BJ (cell line): ENCODE results near the gene HOXA3. TPM values are rescaled to one million over a fixed set of nuclear protein-coding genes. Genes with fewer than 3 reads are reported as not detected.
A peak's percentile ranks its signal among the peaks of the same experiment; 100 is the strongest.

ENCODE experiments used
- CTCF ChIA-PET: fragments of 350-600 bp; formaldehyde crosslinking; extraction: SDS; loops from one replicate; lab custom pipeline; 2021; ENCODE audit warnings: antibody characterized with exemption, inconsistent platforms; lab: Yijun Ruan, JAX
- POLR2A ChIA-PET: fragments of 300-600 bp; sonication (Branson Sonifier 250); formaldehyde crosslinking; extraction: SDS; loops from one replicate; lab custom pipeline; 2021; ENCODE audit warnings: antibody characterized with exemption; lab: Charles Lee
- DNase-seq: peaks from one replicate; pipeline ENCODE4 v3.0.0-alpha.2; 2011; ENCODE audit warnings: low read depth
- H3K27me3 ChIP-seq: 2 replicates; pipeline ENCODE4 v1.6.0; 2011; ENCODE audit warnings: low read length; ENCODE audit not compliant: control insufficient read depth, insufficient read depth
- H3K36me3 ChIP-seq: 2 replicates; pipeline ENCODE4 v1.5.1; 2011; ENCODE audit warnings: low read length; ENCODE audit not compliant: control insufficient read depth, insufficient read depth
- H3K4me3 ChIP-seq: 2 replicates; pipeline ENCODE4 v1.5.1; 2011; ENCODE audit warnings: low read depth, mild to moderate bottlenecking, control low read depth, low read length
- polyA plus RNA-seq: library from polyadenylated mRNA; depleted of rRNA; stranded (reverse); fragments of >200 nt; gene quantifications from 2 replicates; pipeline ENCODE4 v1.2.3, GENCODE V29; 2011
- TF ChIP-seq, protein P1 (sequence below): IDR thresholded peaks from 2 replicates; pipeline ENCODE4 v1.5.1; 2011; ENCODE audit warnings: low read depth, mild to moderate bottlenecking, control low read depth, inconsistent platforms, low read length, moderate library complexity; ENCODE audit not compliant: insufficient read depth

The HOXA3 gene
- polyA plus RNA-seq, 1 experiment = 0.15 TPM

DNA sequence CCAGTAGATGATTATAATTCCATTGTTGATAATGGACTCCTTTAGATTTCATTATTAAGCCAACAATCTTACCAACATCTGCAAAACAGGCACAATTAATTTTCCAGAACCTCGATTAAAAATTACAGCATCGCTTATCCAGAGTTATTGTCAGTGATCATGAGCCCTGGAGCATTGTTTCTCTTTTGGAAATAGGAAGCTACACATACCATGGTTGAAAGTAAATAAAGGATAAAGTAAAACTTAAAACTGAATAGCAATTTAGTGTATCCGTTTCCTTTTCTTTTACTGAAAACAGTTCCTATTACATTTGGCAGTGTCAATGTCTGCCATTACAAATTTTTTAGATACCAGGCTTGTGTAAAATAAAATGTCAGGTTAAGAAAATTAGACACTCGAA is 40.0 kb downstream of the HOXA3 start:
- CTCF ChIA-PET = no interaction called here
- H3K4me3 ChIP-seq = no peak overlapping the region

DNA sequence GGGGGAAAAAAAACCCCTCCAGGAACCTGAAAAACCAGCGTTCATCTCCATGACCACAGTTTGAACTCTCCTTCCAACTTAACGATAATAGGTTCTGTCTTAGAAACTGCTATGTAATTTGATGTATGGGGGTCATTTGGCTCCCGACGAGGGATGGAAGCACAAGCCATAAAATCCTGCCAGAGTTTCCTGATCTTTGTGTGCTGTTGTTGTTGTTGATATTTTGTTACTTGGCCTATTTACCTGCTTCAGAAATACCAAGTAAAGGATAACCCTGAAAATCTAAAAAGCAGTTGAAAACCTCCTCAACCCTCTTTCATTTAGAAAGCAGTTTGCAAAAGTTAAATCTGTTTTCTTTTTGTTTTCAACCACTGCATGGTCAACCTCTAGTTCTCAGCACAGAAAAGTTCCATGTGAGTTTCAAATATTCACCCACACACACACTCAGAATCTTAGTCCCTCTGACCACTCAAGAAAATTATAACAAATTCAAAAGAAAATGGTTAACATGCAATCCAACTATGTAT is 40.6 kb downstream of the HOXA3 start:
- H3K4me3 ChIP-seq = no peak overlapping the region
- TF ChIP-seq, protein P1, sequence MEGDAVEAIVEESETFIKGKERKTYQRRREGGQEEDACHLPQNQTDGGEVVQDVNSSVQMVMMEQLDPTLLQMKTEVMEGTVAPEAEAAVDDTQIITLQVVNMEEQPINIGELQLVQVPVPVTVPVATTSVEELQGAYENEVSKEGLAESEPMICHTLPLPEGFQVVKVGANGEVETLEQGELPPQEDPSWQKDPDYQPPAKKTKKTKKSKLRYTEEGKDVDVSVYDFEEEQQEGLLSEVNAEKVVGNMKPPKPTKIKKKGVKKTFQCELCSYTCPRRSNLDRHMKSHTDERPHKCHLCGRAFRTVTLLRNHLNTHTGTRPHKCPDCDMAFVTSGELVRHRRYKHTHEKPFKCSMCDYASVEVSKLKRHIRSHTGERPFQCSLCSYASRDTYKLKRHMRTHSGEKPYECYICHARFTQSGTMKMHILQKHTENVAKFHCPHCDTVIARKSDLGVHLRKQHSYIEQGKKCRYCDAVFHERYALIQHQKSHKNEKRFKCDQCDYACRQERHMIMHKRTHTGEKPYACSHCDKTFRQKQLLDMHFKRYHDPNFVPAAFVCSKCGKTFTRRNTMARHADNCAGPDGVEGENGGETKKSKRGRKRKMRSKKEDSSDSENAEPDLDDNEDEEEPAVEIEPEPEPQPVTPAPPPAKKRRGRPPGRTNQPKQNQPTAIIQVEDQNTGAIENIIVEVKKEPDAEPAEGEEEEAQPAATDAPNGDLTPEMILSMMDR = no peak
- no peak for DNase-seq
- peaks cover 13% of the 10 kb centered on the region for H3K27me3 ChIP-seq
- POLR2A ChIA-PET = no interaction called here
- peaks cover 2% of the 10 kb centered on the region; the same call in 1 of the 2 replicates for H3K36me3 ChIP-seq
- CTCF ChIA-PET = interaction anchor here (1.0 kb wide), 1 partner anchor 39 kb away, joined by 3 read pairs; no protein-coding TSS in a partner anchor

More for the DNA sequence above, 40.0 kb downstream of the HOXA3 start:
- TF ChIP-seq, protein P1 = no peak
- Histone ChIP-seq H3K27me3 (peaks cover 14% of the 10 kb centered on the region), H3K36me3 (peaks cover 2% of the 10 kb centered on the region; the same call in 1 of the 2 replicates)
- POLR2A ChIA-PET = no interaction called here
- no peak for DNase-seq

DNA sequence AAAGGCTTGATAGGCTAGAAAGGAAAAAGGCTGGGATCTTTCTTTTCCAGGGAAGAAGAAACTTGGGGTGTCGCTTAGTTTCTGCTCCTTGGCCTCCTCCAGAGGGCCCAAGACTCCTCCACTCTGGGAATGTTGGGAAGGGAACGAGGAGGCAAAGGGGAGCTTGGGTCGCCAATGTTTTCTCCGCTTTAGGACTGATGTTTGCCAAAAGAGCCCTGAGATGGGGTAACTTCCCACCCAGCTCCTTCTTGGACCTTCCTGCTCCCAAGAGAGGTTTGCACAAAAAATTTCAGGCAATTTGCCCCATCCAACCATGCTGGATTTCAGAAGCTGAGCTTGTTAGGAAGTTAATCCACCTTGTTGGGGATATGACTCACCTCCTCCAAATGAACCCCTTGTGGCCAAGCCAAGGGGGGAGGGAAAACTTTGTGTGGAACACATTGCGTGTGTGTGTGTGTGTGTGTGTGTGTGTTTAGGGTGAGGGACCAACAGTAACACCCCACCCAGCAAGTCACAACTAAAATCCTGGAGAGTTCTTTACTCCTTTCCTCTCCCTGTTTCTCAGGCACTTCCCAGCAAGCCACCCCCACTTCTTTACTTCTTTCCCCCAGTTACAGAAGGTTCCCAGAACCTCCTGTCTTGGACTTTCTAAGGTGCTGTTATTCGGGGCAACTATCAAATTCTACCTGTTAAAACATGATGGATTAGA is 41.2 kb downstream of the HOXA3 start:
- H3K27me3 ChIP-seq = peaks cover 16% of the 10 kb centered on the region
- H3K36me3 ChIP-seq = peaks cover 2% of the 10 kb centered on the region; the same call in 1 of the 2 replicates
- no peak for DNase-seq
- CTCF ChIA-PET = interaction anchor here (1.0 to 1.4 kb wide), 2 partner anchors 15 to 39 kb away, joined by 3 to 6 read pairs; partner anchors contain the start of gene HOXA1
- POLR2A ChIA-PET = no interaction called here
- TF ChIP-seq, protein P1 = no peak
- no peak overlapping the region; the same call in 1 of the 2 replicates for H3K4me3 ChIP-seq

DNA sequence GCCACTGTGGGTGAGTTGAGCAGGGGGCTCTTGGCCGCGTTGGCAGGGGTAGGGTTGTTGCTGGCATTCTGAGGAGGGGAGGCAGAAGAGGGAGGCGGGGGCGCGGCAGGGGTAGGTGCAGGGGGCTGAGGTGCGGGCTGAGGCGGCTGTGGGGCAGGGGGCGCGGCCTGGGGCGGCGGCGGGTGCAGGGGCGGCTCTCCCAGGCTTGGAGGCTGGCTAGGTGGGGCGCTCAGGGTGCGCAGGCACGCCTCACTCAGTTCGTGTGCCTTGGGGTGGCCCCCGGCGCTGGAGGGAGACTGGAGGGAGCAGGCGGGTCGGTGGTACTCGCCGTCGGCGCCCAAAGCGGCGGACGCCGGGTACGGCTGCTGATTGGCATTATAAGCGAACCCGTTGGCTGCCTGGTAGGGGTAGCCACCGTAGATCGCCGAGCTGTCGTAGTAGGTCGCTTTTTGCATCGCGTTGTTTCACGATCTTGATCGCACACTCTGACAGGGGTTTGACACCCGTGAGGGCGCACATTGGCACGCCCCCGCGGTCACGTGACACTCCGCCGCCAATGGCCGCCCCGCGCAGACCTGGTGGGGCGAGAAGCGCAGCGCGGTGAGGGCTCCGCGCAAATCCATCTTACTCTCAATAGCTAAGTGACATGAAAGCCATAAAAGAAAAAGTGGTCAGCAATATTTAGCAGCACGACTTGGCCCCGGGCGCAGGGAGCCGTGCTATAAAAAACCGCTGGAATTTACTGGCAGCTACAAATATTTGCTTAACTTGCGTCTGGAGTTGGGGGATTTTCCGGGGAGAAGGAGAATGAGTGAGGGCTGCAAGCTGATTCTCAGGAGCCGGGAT is 42.0 kb downstream of the HOXA3 start:
- ChIA-PET CTCF (interaction anchor here (1.0 to 1.4 kb wide), 2 partner anchors 14 to 40 kb away, joined by 3 to 6 read pairs; partner anchors contain the start of gene HOXA1), POLR2A (no interaction called here)
- TF ChIP-seq, protein P1 = no peak
- Histone ChIP-seq H3K36me3 (peaks cover 2% of the 10 kb centered on the region; the same call in 1 of the 2 replicates), H3K4me3 (peak overlapping the region; percentile 17), H3K27me3 (peaks cover 17% of the 10 kb centered on the region)
- DNase-seq = peak; percentile 56
